HG03442 (cell line): ENCODE results near the gene PSMD10.

Experiments
- ATAC-seq: cut with Tn5 transposase; IDR thresholded peaks from one replicate; pipeline ENCODE4 v1.9.1; 2021; ENCODE audit warnings: mild to moderate bottlenecking, moderate library complexity; ENCODE audit not compliant: unreplicated experiment

PSMD10 gene

GRCh38 chrX:108091264-108091877 is at the start of gene PSMD10, which contains the start of gene ATG4A:
Gene PSMD10 (minus strand): TSS chrX:108091542. CDS start chrX:108091520, 22 bp downstream.
Gene ATG4A (plus strand): TSS chrX:108091778. CDS start chrX:108091827, 49 bp downstream.
- peak; percentile 96 for ATAC-seq

DNA sequence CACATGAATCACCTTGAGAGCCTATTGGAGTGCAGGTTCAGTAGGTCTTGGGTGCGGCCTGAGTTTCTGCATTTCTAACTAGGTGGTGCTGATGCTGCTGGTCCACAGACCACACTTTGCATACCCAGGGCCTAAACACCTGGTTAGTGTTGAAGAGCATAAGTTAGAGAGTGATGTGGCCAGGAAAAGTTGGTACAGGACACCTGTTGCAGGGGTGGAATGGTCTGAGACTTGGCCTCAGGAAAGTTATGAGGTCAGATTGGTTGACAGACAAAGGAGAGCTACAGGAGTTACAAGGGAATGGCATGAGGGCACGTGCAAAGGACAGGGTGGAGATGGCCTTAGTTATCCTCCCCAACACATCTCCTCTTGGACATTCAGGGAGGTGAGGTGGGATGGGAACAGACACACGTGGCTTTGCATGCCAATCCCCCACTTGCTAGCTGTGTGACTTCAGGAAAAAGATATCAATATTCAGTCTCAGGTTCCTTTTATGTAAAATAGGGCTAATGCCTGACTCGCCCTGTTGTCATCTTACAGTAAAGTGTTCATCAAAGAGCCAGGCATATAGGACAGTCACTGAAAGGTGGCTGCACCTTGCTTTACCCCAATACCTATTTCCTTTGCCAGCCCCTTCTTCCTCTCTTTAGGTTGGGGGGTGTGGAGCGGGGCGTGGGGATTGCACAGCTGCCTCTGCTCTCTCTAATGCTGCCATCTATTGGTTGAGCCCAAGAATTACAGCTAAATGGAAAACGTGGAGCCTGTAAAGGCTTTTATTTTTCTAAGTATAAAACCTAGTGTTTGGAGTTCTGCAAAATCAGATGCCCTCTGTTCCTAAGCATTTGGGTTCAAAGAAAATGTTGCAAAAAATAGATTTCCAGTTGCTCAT is 47.7 kb upstream of the PSMD10 start:
- no peak for ATAC-seq

- ATAC-seq = no peak
Measured at GRCh38 chrX:108134724-108135123, 43.4 kb upstream of the PSMD10 start.

DNA sequence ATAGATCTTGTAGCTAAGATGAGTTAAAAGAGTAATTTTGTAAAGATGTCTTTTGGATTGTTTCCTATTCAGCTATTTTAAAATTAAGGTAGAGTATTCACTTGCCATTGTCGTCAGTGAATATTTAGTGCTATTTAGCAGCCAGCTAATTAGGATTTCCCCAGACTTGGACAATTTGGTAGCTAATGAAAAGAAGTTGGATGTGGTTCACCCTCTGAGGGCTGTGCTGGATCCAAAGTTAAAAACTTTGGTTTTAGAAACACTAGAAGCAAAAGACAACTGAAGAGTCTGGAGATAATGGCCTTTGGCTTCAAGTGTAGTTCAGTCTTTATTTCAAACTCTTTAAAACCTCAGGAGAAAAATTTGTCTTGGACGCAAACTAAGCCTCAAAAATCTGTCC is 41.5 kb upstream of the PSMD10 start:
- ATAC-seq = no peak

GRCh38 chrX:108132034-108132433 is 40.7 kb upstream of the PSMD10 start:
- no peak for ATAC-seq

GRCh38 chrX:108131471-108131870 is 40.1 kb upstream of the PSMD10 start:
- no peak for ATAC-seq

- no peak for ATAC-seq
Measured at GRCh38 chrX:108130889-108131288, 39.5 kb upstream of the PSMD10 start.

DNA sequence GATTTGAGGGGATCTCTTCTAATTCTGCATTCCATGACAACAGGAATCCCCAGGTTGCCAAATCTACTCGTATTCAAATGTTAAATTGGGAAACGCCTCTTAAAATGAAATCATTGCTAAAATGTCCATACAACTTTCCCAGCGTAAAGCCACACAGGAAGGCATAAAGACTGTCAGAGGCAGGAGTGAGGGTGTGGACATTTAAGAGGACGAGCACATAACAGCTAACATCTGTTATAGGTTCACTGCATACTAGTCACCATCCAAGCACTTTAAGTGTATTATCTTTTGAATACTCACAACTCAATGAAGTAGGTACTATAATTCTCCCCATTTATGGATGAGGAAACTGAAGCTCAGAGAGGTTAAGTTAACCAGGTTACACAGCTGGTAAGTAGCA is 35.8 kb upstream of the PSMD10 start:
- no peak for ATAC-seq

DNA sequence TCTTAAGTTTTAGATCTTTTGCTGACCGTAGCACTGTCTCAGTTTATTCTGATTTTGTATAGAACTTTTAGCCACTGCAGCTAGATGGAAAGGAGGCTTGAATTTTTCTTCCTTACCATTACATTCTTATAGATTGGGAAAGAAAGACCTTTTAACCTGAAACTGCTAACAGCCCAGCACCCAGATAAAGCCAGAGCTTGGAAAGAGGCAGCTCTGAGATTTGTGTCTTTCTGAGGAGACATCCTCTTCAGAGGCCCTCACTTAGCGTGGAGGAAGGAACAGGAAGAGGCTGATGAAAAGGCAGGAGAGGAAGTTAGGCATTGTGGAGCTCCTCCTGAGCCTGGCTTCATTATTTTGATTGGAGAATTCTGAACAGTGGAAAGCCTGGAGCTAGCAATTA is 35.3 kb upstream of the PSMD10 start:
- ATAC-seq = no peak

DNA sequence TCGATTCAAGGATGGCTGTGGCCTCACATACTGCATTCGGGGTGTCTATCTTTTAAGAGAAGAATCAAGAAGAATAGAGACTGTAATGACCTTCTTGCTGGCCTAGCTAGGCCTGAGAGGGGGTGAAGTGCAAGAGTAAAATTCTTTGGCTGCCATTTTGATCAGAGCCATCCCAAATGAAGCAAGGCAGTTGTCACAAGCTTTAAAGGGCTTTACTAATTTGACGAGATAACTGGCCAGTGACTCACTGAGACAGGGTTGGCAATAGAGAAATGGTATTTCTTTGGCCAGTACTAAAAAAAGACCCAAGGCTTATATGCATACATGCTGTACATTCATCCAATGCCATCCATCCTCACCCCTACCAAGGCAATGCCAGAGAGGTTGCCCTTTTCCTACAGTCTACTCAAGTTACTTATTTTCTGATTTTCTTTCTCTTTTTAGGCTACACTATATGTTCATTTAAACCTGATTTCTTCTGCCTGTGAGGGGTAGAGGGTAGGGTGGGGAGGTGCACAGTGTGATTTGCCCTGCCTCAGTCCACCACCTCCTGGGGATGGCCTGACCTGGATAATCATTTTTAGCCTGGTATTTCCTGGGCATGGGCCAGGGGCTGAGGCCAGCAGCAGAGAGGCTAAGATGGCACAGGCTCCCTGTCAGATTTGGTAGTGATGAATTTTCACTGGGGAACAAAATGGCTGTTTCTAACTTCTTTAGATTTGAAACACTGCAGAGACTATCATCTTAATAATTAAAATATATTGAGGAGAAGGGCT is 32.4 kb upstream of the PSMD10 start:
- no peak for ATAC-seq

GRCh38 chrX:108122748-108123147 is 31.4 kb upstream of the PSMD10 start:
- no peak for ATAC-seq

DNA sequence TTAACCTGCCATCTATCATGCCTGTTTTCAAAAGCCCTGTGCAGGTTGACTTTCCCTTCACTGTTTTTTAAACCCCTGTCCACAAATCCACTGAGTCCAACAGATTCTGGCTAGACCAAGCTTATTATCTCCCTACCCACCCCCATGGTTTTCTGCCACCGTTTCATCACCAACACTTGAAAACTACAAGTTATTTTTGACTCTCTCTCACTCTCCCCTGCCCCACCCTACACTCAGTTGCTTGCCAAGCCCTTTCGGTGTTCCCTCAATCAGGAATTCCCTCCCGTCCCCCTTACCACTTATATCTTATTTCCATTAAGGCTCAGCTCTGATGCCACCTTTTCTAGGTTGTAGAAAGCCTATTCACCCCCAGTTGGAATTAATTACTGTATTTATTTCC is 29.9 kb upstream of the PSMD10 start:
- no peak for ATAC-seq

DNA sequence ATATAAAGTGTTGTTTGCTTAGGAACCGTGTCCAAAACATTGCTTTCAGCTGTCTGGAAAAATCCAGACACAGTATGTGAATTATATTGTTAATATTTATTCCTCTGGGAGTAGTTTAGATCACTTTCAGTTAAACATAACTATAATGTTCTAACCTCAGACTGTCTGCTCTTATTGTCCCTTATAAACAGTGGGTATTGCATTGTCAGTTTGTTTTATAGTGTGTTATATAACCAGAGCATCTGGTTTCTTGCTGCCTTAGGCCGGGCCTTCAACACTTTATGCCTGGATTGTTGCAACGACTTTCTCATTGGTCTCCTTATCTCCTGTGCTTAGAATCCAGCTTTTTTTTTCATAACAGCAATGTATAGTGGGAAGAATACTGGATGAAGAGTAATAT is 26.6 kb upstream of the PSMD10 start:
- no peak for ATAC-seq

GRCh38 chrX:108114541-108114940 is 23.2 kb upstream of the PSMD10 start:
- ATAC-seq = no peak

DNA sequence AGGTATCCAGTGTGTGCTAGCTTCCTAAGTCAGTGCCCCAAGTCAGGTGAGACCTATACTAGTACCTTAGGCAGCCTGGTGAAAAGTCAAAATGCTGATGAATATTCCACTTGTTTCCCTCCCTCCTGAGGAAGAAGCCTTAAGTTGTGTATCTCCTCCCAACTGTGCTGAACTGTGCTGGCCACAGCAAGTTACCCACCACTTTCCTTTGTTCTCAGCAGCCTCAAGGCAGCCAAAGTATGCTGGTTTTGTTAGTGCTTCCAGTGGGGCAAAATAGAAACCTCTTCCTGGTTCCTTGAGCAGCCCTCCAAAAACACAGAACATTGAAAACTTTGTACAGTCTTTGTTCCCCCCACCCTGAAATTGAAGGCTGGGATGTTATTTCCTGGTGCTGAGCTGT is 14.1 kb upstream of the PSMD10 start:
- ATAC-seq = no peak

DNA sequence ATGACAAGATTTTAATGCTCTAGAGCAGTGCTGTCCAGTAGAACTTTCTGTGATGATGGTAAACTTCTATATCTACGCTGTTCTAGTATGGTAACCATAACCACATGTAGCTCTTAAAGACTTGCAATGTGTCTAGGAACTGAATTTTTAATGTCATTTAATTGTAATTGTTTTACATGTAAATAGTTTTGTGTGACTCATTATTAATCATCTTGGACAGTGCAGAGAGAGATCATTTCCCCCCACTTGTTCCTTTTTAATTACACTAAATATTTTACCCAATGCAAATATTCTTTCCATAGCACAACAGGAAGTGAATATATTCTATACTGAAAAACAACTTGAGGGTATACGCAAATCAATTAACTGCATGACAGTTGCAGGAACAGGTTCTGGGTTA is 6.0 kb upstream of the PSMD10 start:
- ATAC-seq = no peak

DNA sequence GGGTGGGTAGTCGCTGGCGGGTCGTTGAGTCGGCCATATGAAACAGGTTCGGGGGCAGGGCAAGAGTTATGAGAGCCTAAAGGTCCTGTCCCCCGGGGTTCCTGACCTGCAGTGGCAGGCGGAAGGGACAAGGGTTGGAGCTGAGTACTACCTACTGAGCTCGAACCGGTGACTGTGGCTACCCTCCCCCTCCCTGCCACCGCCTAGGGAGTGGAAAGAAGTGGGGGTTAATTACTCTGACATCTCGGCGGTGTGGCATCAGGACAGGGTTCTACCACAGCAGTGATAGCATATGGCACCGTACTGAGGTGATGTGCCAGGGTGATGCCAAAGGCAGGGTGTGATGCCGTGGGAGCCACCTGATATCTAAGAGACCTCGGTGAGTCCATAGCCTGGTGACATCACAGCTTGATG is 543 bp upstream of the PSMD10 start:
- ATAC-seq = peak; percentile 35

- no peak for ATAC-seq
Measured at GRCh38 chrX:108090491-108091263, 665 bp downstream of the PSMD10 start.

- ATAC-seq = no peak
Measured at GRCh38 chrX:108088511-108088910, 2.8 kb downstream of the PSMD10 start.

GRCh38 chrX:108087792-108088191 is 3.5 kb downstream of the PSMD10 start:
- no peak for ATAC-seq

DNA sequence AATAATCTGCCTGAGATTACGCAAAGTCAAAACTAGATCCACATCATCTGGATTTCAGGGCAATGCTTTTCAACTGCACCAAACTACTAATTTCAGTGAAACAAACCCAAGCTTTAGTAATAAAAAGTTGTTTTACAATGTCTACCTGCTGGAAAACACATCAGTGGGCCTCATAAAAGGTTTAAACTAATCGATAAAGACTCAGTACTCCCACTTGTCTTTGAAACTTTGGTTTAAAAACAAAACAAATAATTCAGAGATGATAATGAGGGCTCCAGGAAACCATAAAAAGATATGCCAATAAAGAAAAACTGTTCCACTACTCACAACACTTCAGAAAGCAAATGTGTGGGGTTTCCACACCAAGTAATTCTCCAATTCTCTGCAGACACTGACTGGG is 10.2 kb downstream of the PSMD10 start:
- no peak for ATAC-seq
